ENCODE results near the gene LMOD1.
A peak's percentile ranks its signal among the peaks of the same experiment; 100 is the strongest.
"Not testable (repeated sequence)": the region's sequence is repeated elsewhere in the genome, so short reads cannot be mapped to it uniquely, and the experiment has no call there.

Gene LMOD1

DNA sequence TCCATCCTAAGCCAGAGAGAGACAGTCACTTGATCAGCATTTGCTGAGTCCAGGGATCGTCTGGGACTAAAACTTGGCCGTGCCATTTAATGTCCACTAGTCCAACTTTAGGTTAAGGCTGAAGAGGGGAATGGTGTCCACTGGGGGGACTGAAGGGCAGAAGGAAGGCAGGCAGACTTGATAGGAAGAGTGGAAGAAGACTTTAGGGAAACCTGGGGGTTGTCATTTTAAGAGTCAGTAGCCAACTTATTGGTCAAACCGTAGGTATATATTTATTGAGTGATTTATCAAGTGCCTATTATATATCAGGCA is 1.3 kb upstream of the LMOD1 start:
- no peak for DNase-seq (ENCODE audit: low spot score)

DNA sequence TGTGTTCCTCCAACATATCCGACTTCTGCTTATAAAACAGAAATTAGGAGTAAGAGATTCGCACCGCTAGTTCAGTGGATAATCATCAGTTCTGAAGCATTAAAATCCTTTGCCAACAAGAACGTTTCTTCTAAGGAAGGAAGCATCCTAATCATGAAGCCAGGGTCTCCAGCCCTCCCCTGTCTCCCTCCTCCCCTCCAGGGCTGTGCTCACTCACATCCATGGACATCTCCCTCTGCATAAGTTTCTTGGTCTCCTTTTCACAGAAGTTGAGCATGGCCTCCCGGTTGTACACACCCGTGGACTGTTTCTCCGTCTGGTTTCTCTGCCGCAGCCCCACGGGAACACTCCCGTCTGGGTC is 505 bp downstream of the LMOD1 start:
- no peak for DNase-seq (ENCODE audit: low spot score)

- no peak for DNase-seq (ENCODE audit: low spot score)
Measured at GRCh38 chr1:201945157-201945556, 1.2 kb downstream of the LMOD1 start.

DNA sequence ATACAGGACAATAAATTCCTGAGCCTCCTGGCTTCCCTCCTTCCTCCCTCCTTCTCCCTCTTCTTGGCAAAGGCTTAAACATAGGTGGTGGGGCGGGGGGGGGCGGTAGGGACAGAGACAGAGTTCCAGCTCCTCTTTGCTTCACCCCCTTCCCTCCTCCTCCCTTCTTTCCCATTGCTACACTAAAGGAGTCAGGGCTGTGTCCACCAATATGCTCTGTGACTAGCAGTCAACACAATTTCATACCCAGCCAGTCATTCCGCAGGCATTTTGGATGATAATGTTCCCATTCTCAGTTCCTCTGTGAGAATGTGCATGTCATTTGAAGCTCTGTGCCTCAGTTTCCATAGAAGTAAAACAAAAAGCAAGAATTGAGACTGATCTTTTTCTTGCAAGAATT is 1.7 kb downstream of the LMOD1 start:
- no peak for DNase-seq (ENCODE audit: low spot score)

DNA sequence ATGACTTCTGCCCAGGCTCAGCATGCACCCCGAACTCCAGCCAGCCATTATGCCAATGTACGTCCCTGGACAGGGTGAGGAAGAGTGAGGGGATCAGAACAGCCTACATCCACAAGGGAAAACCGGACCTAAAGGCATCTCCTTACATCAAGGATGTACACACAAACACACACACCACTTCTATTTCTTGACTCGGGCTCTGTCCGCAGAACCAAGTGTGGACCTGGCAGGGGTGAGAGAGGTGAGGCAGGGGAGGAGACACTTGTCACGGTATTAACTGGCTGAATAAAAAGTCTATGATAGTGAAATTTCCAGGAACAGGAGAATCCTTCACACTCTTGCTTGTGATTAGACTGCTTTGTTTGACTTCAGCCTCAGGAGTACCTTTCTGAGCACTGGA is 2.3 kb downstream of the LMOD1 start:
- DNase-seq (ENCODE audit: low spot score) = no peak

- no peak for DNase-seq (ENCODE audit: low spot score)
Measured at GRCh38 chr1:201942129-201942495, 4.2 kb downstream of the LMOD1 start.

DNA sequence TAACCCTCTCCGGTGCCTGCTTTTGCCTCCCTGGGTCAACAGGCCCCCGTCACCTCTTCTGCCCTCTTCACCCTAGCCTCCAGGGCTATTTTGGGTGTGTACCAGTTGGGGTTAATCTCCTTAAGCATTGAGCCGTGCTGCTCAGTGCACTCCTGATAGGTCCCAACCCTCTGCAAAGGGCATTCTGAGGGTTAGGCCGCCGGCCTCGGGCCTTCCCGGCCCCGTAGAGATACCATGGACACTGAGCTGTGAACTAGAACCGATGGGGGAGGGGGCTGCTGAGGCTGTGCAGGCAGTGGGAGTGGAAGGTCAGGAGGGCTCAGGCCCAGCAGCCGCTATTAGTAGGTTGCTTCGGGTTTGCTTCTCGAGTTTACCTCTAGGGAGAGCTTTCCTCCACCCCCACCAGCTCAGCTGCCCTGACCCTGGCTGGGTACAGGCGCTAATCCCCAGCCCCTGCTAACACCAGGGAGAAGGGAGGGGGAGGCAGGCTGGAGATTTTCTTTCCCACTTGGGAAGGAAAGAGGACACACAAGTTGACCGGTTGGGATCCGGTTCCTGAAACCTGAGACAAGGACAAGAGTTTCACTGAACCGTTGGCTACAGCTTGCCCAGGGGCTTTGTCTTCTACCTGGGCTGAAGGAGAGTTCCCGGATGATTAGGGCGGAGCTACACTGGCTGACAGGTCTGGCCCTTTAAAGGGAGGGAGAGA is 4.8 kb downstream of the LMOD1 start:
- DNase-seq (ENCODE audit: low spot score) = peak; percentile 81

DNA sequence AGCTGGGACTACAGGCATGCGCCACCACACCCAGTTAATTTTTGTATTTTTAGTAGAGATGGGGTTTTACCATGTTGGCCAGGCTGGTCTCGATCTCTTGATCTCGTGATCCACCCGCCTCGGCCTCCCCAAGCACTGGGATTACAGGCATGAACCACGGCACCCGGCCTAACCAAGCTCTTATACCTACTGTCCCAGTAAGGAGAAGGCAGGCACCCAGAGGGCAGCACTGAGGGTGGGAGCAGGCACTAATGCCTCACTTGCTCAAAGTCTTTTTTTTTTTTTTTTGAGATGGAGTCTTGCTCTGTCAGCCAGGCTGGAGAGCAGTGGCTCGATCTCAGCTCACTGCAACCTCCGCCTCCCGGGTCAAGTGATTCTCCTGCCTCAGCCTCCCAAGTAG is 6.0 kb downstream of the LMOD1 start:
- not testable (repeated sequence) for DNase-seq (ENCODE audit: low spot score)

GRCh38 chr1:201939574-201939973 is 6.8 kb downstream of the LMOD1 start:
- no peak for DNase-seq (ENCODE audit: low spot score)

- no peak for DNase-seq (ENCODE audit: low spot score)
Measured at GRCh38 chr1:201939148-201939547, 7.2 kb downstream of the LMOD1 start.

GRCh38 chr1:201938440-201939035 is 7.8 kb downstream of the LMOD1 start:
- no peak for DNase-seq (ENCODE audit: low spot score)

GRCh38 chr1:201937624-201938213 is 8.6 kb downstream of the LMOD1 start:
- no peak for DNase-seq (ENCODE audit: low spot score)

DNA sequence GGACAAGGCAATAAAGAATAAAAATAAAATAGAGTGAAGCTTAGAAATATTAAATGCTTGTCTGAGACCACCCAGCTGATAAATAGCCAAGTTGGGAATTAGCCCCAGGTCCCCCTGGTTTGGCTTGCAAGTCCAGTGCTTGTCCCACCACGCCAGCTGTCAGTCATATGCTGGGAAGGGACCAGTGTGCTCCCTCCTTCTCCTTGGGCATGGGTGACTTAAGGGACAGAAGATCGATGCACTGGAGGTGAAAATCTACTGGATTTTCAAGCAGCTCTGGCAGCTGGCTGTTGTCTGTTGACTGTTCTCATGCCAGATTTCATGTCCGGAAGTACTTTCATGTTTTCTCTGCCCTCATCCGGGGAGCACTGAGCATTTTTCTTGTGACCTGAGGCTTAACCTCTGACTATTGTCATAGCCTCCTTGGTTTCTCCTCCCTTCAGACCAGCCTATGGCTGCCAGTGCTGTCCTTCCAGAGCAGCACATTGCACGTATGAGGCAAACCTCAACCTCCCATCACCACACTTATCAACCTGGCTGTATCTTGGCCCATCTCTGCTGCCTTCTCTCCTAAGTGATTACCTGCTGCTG is 12.4 kb downstream of the LMOD1 start:
- DNase-seq (ENCODE audit: low spot score) = no peak

DNA sequence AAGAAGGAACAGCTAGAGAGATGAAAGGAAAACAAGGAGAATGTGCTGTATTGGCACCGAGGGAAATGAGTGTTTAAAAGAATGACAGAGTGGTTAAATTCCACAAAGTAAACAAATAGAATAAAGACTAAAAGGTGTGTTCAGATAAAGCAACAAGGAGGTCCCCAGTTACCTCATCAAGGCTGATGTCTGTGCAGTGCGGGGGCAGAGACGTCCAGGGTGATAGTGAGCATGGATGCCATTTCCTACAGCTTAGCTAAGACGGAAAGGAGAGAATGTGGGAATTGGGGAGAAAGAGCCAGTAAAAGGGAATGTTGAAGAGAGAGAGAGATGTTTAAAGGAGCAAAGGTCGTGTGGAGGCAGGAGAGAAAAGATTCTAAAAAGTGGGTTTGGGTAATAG is 15.5 kb downstream of the LMOD1 start:
- no peak for DNase-seq (ENCODE audit: low spot score)

GRCh38 chr1:201930137-201930536 is 16.2 kb downstream of the LMOD1 start:
- DNase-seq (ENCODE audit: low spot score) = no peak

DNA sequence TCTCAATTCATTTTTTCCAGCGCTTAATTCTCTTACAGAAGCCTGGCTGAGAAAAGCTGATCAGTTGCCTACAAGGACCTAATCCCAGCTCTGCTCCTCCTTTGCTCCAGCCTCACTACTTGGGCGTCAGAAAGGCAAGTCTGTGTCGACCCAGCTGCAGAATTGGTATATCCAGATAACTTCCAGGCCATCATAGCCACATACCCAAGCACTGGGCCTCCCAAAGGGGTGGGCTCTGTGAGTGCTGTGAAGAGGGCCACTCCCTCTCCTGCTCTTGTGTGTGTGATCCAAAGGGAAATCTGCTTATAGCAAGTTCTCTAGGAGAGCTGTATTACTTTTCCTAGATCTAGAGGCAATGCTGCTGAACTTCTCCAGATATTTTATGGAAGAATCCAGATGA is 18.1 kb downstream of the LMOD1 start:
- no peak for DNase-seq (ENCODE audit: low spot score)

- DNase-seq (ENCODE audit: low spot score) = no peak
Measured at GRCh38 chr1:201925981-201926645, 20.2 kb downstream of the LMOD1 start.

DNA sequence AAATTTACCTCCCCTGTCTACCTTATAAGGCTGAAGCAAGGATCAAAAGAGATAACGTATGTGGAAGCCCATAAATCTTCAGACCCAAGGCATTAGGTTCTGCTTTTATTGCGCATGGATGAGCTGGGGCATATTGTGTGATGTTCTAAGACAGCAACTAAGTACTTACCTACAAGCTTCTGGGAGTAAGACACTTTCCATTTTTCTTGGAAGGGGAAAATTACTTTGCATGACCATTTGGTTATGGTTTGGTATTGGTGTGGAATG is 21.1 kb downstream of the LMOD1 start:
- no peak for DNase-seq (ENCODE audit: low spot score)

DNA sequence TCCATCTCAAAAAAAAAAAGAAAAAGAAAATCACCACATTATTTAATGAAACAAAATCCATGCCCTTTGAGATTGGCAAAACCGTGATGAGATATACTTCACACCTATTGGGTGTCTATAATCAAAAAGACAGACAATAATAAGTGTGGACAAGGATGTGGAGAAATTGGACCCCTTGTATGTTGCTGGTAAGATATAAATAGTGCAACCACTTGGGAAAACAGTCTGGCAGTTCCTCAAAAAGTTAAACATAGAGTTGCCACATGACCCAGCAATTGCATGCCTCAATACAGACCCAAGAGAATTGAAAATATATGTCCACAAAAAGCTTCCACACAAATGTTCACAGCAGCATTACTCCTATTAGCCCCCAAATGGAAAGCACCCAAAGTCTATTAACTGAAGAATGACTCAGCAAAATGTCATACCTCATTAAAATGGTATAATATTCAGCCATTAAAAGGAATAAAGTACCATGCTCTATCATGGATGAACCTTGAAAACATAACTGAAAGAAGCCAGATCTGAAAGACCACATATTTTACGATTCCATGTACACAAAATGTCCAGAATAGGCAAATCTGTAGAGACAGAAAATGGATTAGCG is 24.3 kb downstream of the LMOD1 start:
- DNase-seq (ENCODE audit: low spot score) = no peak

DNA sequence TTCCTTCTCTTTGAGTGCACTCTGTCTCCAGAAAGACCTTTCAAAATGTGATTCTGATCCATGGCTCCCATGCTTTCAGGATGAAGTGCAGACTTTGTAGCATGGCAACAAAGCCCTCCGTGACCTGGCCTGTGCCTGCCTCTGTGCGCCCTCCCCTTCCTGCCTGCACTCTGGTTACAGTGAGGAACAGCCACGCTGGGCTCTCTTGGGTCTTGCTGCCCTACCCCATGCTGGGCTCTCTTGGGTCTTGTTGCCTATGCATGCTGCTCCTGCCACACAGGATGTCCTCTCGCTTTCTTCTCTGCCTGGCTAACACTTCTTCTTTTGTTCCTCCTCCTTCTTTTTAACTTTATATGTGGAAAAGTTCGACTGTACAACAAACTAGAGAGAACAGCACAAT is 28.0 kb downstream of the LMOD1 start:
- DNase-seq (ENCODE audit: low spot score) = no peak

DNA sequence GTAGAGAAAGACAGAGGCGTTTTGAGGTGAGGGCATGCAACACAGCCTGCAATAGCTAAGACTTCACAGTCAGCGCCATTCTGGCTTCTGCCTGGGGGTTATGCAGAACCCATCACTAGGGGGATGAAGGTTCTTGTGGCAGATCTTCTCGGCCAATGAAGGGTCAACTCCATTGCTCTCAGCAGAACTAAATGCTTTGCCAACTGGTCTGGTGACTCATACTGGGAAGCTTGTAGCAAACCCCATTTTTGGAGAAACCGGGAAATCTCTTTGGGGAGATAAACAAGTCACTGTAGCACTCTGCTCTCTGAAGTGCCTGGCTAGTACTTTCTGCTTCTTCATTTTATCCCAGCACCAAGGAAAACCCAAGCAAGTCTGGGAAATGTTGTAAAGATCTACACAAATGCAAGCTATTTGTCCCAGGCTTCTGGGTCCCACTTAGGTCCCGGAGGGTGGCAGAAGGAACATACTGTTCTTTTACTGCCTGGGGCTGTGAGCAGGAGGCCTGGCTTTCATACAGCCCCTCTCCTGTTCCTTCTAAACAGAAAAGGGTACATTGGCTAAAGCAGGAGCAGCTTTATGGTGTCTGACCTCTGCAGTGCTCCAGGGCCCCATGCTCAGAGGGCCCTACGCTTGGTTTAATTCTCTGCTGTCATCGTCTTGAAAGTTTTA is 28.9 kb downstream of the LMOD1 start:
- no peak for DNase-seq (ENCODE audit: low spot score)

GRCh38 chr1:201916649-201917249 is 29.6 kb downstream of the LMOD1 start:
- DNase-seq (ENCODE audit: low spot score) = no peak

Data from iPS-NIHi11 (cell line).